H1 (cell line): ENCODE results near the gene CPNE4. TPM values are rescaled to one million over a fixed set of nuclear protein-coding genes. Genes with fewer than 3 reads are reported as not detected.

ENCODE experiments used
- CTCF ChIA-PET: fragments of 300-600 bp; sonication (Branson Sonifier 250); formaldehyde crosslinking; loops from one replicate; lab custom pipeline; 2021; ENCODE audit not compliant: partially characterized antibody; lab: Charles Lee
- POLR2A ChIA-PET: fragments of 300-600 bp; sonication (Branson Sonifier 250); formaldehyde crosslinking; loops from one replicate; lab custom pipeline; 2021; ENCODE audit warnings: inconsistent platforms; ENCODE audit not compliant: partially characterized antibody; lab: Charles Lee
- DNase-seq, 2 experiments: peaks; one replicate each; pipeline versions ENCODE4 v3.0.0 to v3.0.0-alpha.2; 2010 to 2022; ENCODE audit warnings: low spot score in 2 of 2, low read depth in 1 of 2, mixed read lengths in 1 of 2
- FAIRE-seq: peaks from 2 replicates; lab custom pipeline; 2011; peaks lifted over from hg19 to GRCh38; lab: Jason Lieb, UNC
- H2AFZ ChIP-seq: 2 replicates; pipeline ENCODE4 v1.8.1; 2012; ENCODE audit warnings: low read length, inconsistent platforms
- H2AK5ac ChIP-seq: 2 replicates; pipeline ENCODE4 v1.6.1; 2013; ENCODE audit warnings: low read depth, low read length
- H2BK120ac ChIP-seq: replicated peaks from 2 replicates; pipeline ENCODE3; 2013; ENCODE audit warnings: low read depth, low read length, inconsistent platforms
- H2BK12ac ChIP-seq: 2 replicates; pipeline ENCODE4 v1.6.1; 2013; ENCODE audit warnings: low read depth, low read length
- H2BK15ac ChIP-seq: 2 replicates; pipeline ENCODE4 v1.6.1; 2013; ENCODE audit warnings: low read length
- H2BK20ac ChIP-seq: 2 replicates; pipeline ENCODE4 v1.6.1; 2013; ENCODE audit warnings: low read length
- H2BK5ac ChIP-seq: 2 replicates; pipeline ENCODE4 v1.6.1; 2013; ENCODE audit warnings: low read depth, low read length
- H3K14ac ChIP-seq: 2 replicates; pipeline ENCODE4 v1.6.1; 2013; ENCODE audit warnings: inconsistent platforms; ENCODE audit not compliant: insufficient read length
- H3K18ac ChIP-seq: 2 replicates; pipeline ENCODE4 v1.6.1; 2013; ENCODE audit warnings: low read length; ENCODE audit errors: extremely low read depth
- H3K23ac ChIP-seq: 2 replicates; pipeline ENCODE4 v1.6.1; 2013; ENCODE audit warnings: inconsistent platforms; ENCODE audit not compliant: insufficient read length
- H3K23me2 ChIP-seq: 2 replicates; pipeline ENCODE4 v1.6.1; 2013; ENCODE audit warnings: low read depth, low read length
- H3K27ac ChIP-seq: 2 replicates; pipeline ENCODE4 v1.6.1; 2011; ENCODE audit warnings: low read depth, low read length, inconsistent platforms
- H3K27me3 ChIP-seq, 4 experiments: replicated peaks in 1 of 4; 1 replicate in 1 of 4; 2 replicates in 3 of 4; pipeline versions ENCODE4 v1.6.1 to v1.8.1; 2011 to 2013; ENCODE audit warnings: low read length in 3 of 4, mild to moderate bottlenecking in 3 of 4, inconsistent platforms in 2 of 4, mixed read lengths in 2 of 4, moderate library complexity in 1 of 4; ENCODE audit not compliant: control insufficient read depth in 3 of 4, insufficient read depth in 3 of 4; ENCODE audit errors: extremely low read depth in 1 of 4
- H3K36me3 ChIP-seq, 4 experiments: 2 replicates each; pipeline versions ENCODE4 v1.6.1 to v1.8.1; 2011 to 2013; ENCODE audit warnings: mild to moderate bottlenecking in 4 of 4, low read length in 3 of 4, moderate library complexity in 2 of 4, control low read depth in 1 of 4, inconsistent platforms in 1 of 4; ENCODE audit not compliant: insufficient read depth in 4 of 4, control insufficient read depth in 2 of 4
- H3K4ac ChIP-seq: replicated peaks from 2 replicates; pipeline ENCODE3; 2013; ENCODE audit warnings: low read length, low read depth, mixed read lengths, inconsistent platforms; ENCODE audit not compliant: insufficient read length
- H3K4me1 ChIP-seq, 4 experiments: replicated peaks in 1 of 4; 1 replicate in 1 of 4; 2 replicates in 3 of 4; pipeline versions ENCODE4 v1.6.1 to v1.8.1; 2011 to 2013; ENCODE audit warnings: low read length in 3 of 4, inconsistent platforms in 2 of 4, mixed read lengths in 1 of 4; ENCODE audit not compliant: insufficient read depth in 4 of 4, control insufficient read depth in 3 of 4
- H3K4me2 ChIP-seq, 2 experiments: 2 replicates each; pipeline versions ENCODE4 v1.6.1 to v1.8.1; 2011 to 2013; ENCODE audit warnings: low read depth in 2 of 2, low read length in 2 of 2, control low read depth in 1 of 2, inconsistent platforms in 1 of 2, mild to moderate bottlenecking in 1 of 2; ENCODE audit not compliant: insufficient read depth in 1 of 2
- H3K4me3 ChIP-seq, 4 experiments: fragments of 200-600, 300-600 bp in 1 of 4; sonication (generic), shearing (Covaris generic), sonication (Bioruptor Twin) in 1 of 4; 2 replicates each; pipeline versions ENCODE4 v1.5.1 to v1.8.1; 2011 to 2016; ENCODE audit warnings: low read length in 4 of 4, low read depth in 3 of 4, control low read depth in 2 of 4, inconsistent platforms in 2 of 4, mild to moderate bottlenecking in 2 of 4, mixed read lengths in 1 of 4, moderate library complexity in 1 of 4; ENCODE audit not compliant: insufficient read depth in 2 of 4; ENCODE audit errors: extremely low read depth in 1 of 4
- H3K56ac ChIP-seq: replicated peaks from 2 replicates; pipeline ENCODE3; 2013; ENCODE audit warnings: low read depth, mild to moderate bottlenecking, mixed read lengths, low read length, inconsistent platforms; ENCODE audit not compliant: insufficient read length
- H3K79me1 ChIP-seq: 2 replicates; pipeline ENCODE4 v1.6.1; 2013; ENCODE audit warnings: low read depth, low read length, control low read depth
- H3K79me2 ChIP-seq, 2 experiments: 2 replicates each; pipeline versions ENCODE4 v1.6.1 to v1.8.1; 2012 to 2013; ENCODE audit warnings: low read length in 2 of 2, mild to moderate bottlenecking in 2 of 2, inconsistent platforms in 1 of 2; ENCODE audit not compliant: insufficient read depth in 2 of 2, control insufficient read depth in 1 of 2
- H3K9ac ChIP-seq, 4 experiments: replicated peaks in 1 of 4; 1 replicate in 1 of 4; 2 replicates in 3 of 4; pipeline versions ENCODE4 v1.6.1 to v1.8.1; 2011 to 2013; ENCODE audit warnings: low read depth in 3 of 4, low read length in 3 of 4, control low read depth in 2 of 4, mild to moderate bottlenecking in 2 of 4, moderate library complexity in 2 of 4, inconsistent platforms in 1 of 4; ENCODE audit errors: extremely low read depth in 1 of 4
- H3K9me3 ChIP-seq, 2 experiments: 2 replicates each; pipeline versions ENCODE4 v1.6.1 to v1.8.1; 2012 to 2013; ENCODE audit warnings: mild to moderate bottlenecking in 2 of 2, moderate library complexity in 2 of 2, control low read depth in 1 of 2, inconsistent platforms in 1 of 2, low read depth in 1 of 2, low read length in 1 of 2, mixed read lengths in 1 of 2; ENCODE audit not compliant: insufficient read depth in 2 of 2
- H4K20me1 ChIP-seq, 2 experiments: replicated peaks in 1 of 2; 2 replicates each; pipeline versions ENCODE3 to v1.8.1; 2011 to 2013; ENCODE audit warnings: inconsistent platforms in 2 of 2, low read length in 2 of 2, mild to moderate bottlenecking in 1 of 2; ENCODE audit not compliant: insufficient read depth in 2 of 2, control insufficient read depth in 1 of 2
- H4K5ac ChIP-seq: 2 replicates; pipeline ENCODE4 v1.6.1; 2013; ENCODE audit warnings: low read length, low read depth, mixed read lengths, inconsistent platforms; ENCODE audit not compliant: insufficient read length
- H4K8ac ChIP-seq: 2 replicates; pipeline ENCODE4 v1.8.0; 2013; ENCODE audit warnings: mild to moderate bottlenecking, moderate library complexity, low read length, inconsistent platforms; ENCODE audit not compliant: insufficient read depth; ENCODE audit errors: extremely low read depth
- H4K91ac ChIP-seq: replicated peaks from 2 replicates; pipeline ENCODE3; 2013; ENCODE audit warnings: low read length, mixed read lengths, inconsistent platforms; ENCODE audit not compliant: insufficient read length
- E2F6 ChIP-seq: IDR thresholded peaks from 2 replicates; pipeline ENCODE4 v1.6.1; 2012; ENCODE audit warnings: inconsistent platforms
- whole genome bisulfite sequencing, 2 experiments: shearing (Covaris generic) in 1 of 2; methylation state at CpG; one replicate each; pipeline versions ENCODE4 v1.1.6 to v1.1.7; 2013 to 2015; ENCODE audit warnings: low lambda C conversion rate in 2 of 2, mixed read lengths in 2 of 2, inconsistent platforms in 1 of 2, low coverage in 1 of 2, missing lambda C conversion rate in 1 of 2; ENCODE audit not compliant: insufficient replicate concordance in 2 of 2, insufficient coverage in 1 of 2, insufficient read length in 1 of 2; ENCODE audit errors: extremely low coverage in 1 of 2, missing lambda C conversion rate in 1 of 2; 5-methylcytosine and 5-hydroxymethylcytosine counted together
- polyA plus RNA-seq, 7 experiments: library from polyadenylated mRNA; depleted of rRNA in 3 of 7; stranded (reverse) in 5 of 7; unstranded in 2 of 7; fragments of >200 nt in 5 of 7; fragments of 200-250 nt in 2 of 7; gene quantifications; 1 replicate in 5 of 7; 2 replicates in 1 of 7; 4 replicates in 1 of 7; pipeline versions ENCODE4 v1.2.1 to v1.2.3, GENCODE V29; 2011 to 2013; ENCODE audit warnings: missing spikeins in 2 of 7, mixed read lengths in 2 of 7
- total RNA-seq: library from RNA; stranded (reverse); fragmentation: NEBNext Ultra II Directional; extraction: Animal tissue kit (Norgen Biotek cat#: 25700); gene quantifications from 2 replicates; pipeline ENCODE4 v1.2.1, GENCODE V29; 2021

Gene CPNE4
- total and polyA plus RNA-seq, 2 of the 8 experiments (the other 6 are each of a cell fraction or from before 2014, with no cell fraction given) = 0.82 to 3.8 TPM

DNA sequence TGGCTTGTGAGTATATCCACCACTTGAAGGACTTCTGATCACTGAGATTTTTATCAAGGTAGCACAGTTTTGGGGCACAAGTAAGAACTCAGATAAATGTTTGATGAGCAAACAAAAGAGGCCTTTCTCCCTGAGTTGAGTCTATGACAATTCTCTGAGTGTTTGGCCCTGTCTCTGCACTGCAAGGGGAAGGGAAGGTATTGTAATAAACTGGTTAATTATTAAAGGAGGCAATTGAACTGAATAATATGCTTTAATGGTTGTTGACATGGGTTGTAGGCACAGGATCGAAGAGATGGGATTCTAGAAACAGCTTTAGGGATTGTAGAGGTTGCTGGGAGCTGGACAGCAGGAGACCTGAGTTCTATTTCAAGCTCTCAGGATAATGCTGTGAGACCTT, 437.0 kb downstream of the CPNE4 start:
- Histone ChIP-seq H3K79me1 (no peaks in the 10 kb centered on the region), H3K4me2 (no peak overlapping the region), H2BK120ac (no peak overlapping the region), H3K4me3 (no peak overlapping the region), H2AK5ac (no peak overlapping the region), H3K4ac (no peak overlapping the region), H2BK15ac (no peak overlapping the region), H3K79me2 (no peaks in the 10 kb centered on the region), H3K23me2 (no peaks in the 10 kb centered on the region), H3K23ac (no peak overlapping the region), H4K20me1 (no peaks in the 10 kb centered on the region), H3K56ac (no peak overlapping the region), H2AFZ (no peak overlapping the region), H2BK20ac (no peak overlapping the region), H3K14ac (no peak overlapping the region), H3K27ac (no peak overlapping the region), H3K4me1 (no peaks in the 10 kb centered on the region), H4K5ac (no peak overlapping the region), H3K27me3 (no peaks in the 10 kb centered on the region), H3K18ac (no peak overlapping the region), H3K9me3 (no peaks in the 10 kb centered on the region), H3K9ac (no peak overlapping the region), H4K91ac (no peak overlapping the region), H4K8ac (no peak overlapping the region)
- no peak for FAIRE-seq
- POLR2A ChIA-PET = interaction anchor here (0.6 kb wide), 1 partner anchor 728 kb away, joined by 3 read pairs; no protein-coding TSS in a partner anchor
- CTCF ChIA-PET = no interaction called here
- 77% methylated on average over 1 of the region's 1 CpG; no CpG with 5 or more reads in 1 of the 2 experiments for whole genome bisulfite sequencing, 2 experiments
- no peak for TF ChIP-seq E2F6
- TF ChIP-seq, all 59 proteins: peak for 0
- Histone ChIP-seq H2BK5ac (no peak overlapping the region), H3K36me3 (no peaks in the 10 kb centered on the region), H2BK12ac (no peak overlapping the region)
- DNase-seq = no peak
